HL-60/S4 (cell line): ENCODE results near the gene CABLES1.

Source experiments
- in situ Hi-C: fragments of 300-500 bp; cut with MboI; formaldehyde crosslinking; loops from 2 replicates; pipeline ENCODE4 v1.14.3; 2022; ENCODE audit warnings: low sequenced_read_pairs

CABLES1 gene

GRCh38 chr18:23107718-23108117 is 27.6 kb upstream of the CABLES1 start:
- in situ Hi-C loops, result loop anchor here (25.0 kb wide), 1 partner anchor 295 kb away; no protein-coding TSS in a partner anchor

- in situ Hi-C loops, result loop anchor here (25.0 kb wide), 1 partner anchor 296 kb away; no protein-coding TSS in a partner anchor
These were observed 26.8 kb upstream of the CABLES1 start for GRCh38 chr18:23108496-23108895.

DNA sequence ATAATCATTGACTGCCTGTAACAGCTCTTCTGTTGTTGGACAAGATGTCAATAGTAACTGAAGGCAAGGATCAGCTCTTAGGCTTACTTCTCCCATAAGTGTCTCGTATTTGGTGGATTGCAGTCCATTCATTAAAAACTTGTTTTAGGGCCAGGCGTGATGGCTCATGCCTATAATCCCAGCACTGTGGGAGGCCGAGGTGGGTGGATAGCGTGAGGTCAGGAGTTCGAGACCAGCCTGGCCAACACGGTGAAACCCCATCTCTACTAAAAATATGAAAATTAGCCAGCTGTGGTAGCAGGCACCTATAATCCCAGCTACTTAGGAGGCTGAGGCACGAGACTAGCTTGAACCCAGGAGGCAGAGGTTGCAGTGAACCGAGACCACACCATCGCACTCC is 26.1 kb upstream of the CABLES1 start:
- in situ Hi-C loops, result loop anchor here (25.0 kb wide), 1 partner anchor 297 kb away; no protein-coding TSS in a partner anchor

GRCh38 chr18:23113576-23113975 is 21.7 kb upstream of the CABLES1 start:
- in situ Hi-C loops, result loop anchor here (25.0 kb wide), 1 partner anchor 301 kb away; no protein-coding TSS in a partner anchor

- in situ Hi-C loops, result loop anchor here (25.0 kb wide), 1 partner anchor 302 kb away; no protein-coding TSS in a partner anchor
These were observed 21.0 kb upstream of the CABLES1 start for GRCh38 chr18:23114171-23114881.

GRCh38 chr18:23114911-23115310 is 20.4 kb upstream of the CABLES1 start:
- in situ Hi-C loops, result loop anchor here (25.0 kb wide), 1 partner anchor 303 kb away; no protein-coding TSS in a partner anchor

DNA sequence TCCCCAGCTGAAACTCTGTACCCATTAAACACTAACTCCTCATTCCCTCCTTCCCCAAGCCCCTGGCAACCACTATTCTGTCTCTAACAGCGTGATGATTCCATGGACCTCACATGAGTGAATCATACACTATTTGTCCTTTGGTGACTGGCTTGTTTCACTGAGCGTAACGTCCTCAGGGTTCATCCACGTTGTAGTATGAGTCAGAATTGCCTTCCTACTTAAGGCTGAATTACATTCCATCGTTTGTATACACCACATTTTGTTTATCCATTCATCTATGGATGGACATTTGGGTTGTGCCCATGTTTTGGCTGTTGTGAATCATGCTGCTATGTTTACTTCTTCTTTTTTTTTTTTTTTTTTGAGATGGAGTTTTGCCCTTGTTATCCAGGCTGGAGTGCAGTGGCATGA is 19.6 kb upstream of the CABLES1 start:
- in situ Hi-C loops, result loop anchor here (25.0 kb wide), 1 partner anchor 303 kb away; no protein-coding TSS in a partner anchor

- in situ Hi-C loops, result loop anchor here (10.0 to 25.0 kb wide), 2 partner anchors 124 to 309 kb away; no protein-coding TSS in a partner anchor
These were observed 14.2 kb upstream of the CABLES1 start for GRCh38 chr18:23121133-23121532.

GRCh38 chr18:23122334-23123229 is 12.7 kb upstream of the CABLES1 start:
- in situ Hi-C loops, result loop anchor here (10.0 to 25.0 kb wide), 2 partner anchors 122 to 310 kb away; no protein-coding TSS in a partner anchor

GRCh38 chr18:23126376-23127056 is 8.8 kb upstream of the CABLES1 start:
- in situ Hi-C loops, result loop anchor here (10.0 kb wide), 1 partner anchor 118 kb away; no protein-coding TSS in a partner anchor

DNA sequence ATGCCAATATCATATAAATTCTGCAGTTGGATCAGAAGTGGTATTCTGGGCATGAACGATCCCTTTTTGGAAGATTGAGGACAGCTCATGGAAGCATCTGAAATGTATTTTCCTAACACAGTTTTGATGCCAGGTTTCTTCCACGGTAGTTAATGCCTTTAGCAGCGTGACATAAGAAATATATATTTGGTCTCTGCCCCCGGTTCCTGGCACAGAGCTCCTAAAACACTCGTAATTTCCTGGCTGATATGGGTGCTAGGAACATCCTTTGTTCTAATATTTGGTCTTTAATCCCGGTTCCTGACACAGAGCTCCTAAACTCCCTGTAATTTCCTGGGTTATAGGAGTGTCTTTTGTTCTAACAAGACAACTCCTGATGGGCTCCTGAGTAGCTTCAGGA is 8.2 kb upstream of the CABLES1 start:
- in situ Hi-C loops, result loop anchor here (10.0 kb wide), 1 partner anchor 118 kb away; no protein-coding TSS in a partner anchor

GRCh38 chr18:23129355-23130002 is 5.8 kb upstream of the CABLES1 start:
- in situ Hi-C loops, result loop anchor here (10.0 kb wide), 1 partner anchor 115 kb away; no protein-coding TSS in a partner anchor

- in situ Hi-C loops, result no loop called here
These were observed 3.5 kb upstream of the CABLES1 start for GRCh38 chr18:23131693-23132319.

DNA sequence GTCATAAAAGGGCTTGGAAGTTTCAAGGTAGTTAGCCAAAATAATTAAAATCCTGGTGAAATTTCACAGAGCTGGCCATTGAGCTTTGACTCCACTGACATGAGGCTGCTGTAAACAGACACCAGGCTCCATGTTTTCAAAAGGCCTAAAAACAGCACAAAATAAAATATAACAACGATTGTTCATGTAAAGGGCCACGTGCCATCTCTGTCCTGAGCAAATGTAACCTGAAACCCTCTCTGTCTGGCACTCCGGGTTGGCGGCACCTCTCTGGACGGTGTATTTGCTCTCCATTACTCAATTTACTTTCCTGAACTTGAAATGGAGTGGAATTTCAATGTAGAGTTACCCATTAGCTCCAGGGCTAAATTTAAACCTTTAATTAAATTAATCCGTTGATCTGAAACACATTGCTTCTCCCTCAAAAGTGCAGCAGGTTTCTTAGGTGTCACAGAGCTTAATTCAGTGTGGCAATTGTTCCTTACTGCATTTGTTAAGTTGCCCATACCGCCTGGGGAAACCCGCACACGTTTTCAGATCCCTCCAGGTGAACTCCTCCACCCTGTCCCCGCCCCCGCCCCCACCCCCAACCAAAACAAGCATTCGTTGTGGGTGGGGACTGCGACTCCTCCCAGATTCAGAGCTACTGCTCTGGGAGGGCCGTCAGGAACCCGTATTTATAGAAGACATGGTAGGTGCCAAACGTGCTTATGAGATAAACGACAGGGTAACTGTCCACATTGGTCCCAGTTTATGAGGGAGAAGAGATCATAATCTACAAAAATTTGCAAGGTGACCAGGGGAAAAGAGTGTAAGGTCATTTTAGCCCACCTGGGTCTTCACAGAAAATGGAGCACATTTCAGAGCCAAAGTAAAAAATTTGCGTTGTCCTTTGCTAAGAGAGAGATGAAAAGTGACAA is 1.2 kb upstream of the CABLES1 start:
- in situ Hi-C loops, result no loop called here

GRCh38 chr18:23135550-23136325 is 453 bp downstream of the CABLES1 start:
- in situ Hi-C loops, result no loop called here

- in situ Hi-C loops, result no loop called here
These were observed 1.2 kb downstream of the CABLES1 start for GRCh38 chr18:23136326-23137096.

- in situ Hi-C loops, result no loop called here
These were observed 1.9 kb downstream of the CABLES1 start for GRCh38 chr18:23137097-23137635.
